H1 (cell line): ENCODE results near the gene TRAPPC12. TPM values are rescaled to one million over a fixed set of nuclear protein-coding genes. Genes with fewer than 3 reads are reported as not detected.

Source experiments
- BCL11A ChIP-seq, 2 experiments: IDR thresholded peaks; one replicate each; pipeline ENCODE4 v1.6.1; 2011; ENCODE audit warnings: low read depth in 2 of 2, low read length in 2 of 2, mild to moderate bottlenecking in 2 of 2
- BRCA1 ChIP-seq: IDR thresholded peaks from 2 replicates; pipeline ENCODE4 v1.6.1; 2012; ENCODE audit warnings: low read depth, low read length, improper control_type of control experiment
- CBX8 ChIP-seq: fragments of 300-800, 300-1000 bp; sonication (generic); IDR thresholded peaks from 2 replicates; pipeline ENCODE4 v1.7.1; 2016; ENCODE audit warnings: low read depth, low read length, borderline replicate concordance
- CHD7 ChIP-seq: fragments of 300-600 bp; sonication (generic); IDR thresholded peaks from 2 replicates; pipeline ENCODE4 v1.7.1; 2012; ENCODE audit warnings: low read length, moderate library complexity, mild to moderate bottlenecking, inconsistent platforms; ENCODE audit not compliant: insufficient replicate concordance
- CREB1 ChIP-seq: IDR thresholded peaks from 2 replicates; pipeline ENCODE4 v1.6.1; 2012; ENCODE audit warnings: inconsistent platforms
- EP300 ChIP-seq, 2 experiments: IDR thresholded peaks; 1 replicate in 1 of 2; 2 replicates in 1 of 2; pipeline ENCODE4 v1.6.1; 2011 to 2012; ENCODE audit warnings: low read depth in 2 of 2, low read length in 2 of 2, mild to moderate bottlenecking in 2 of 2, borderline replicate concordance in 1 of 2, inconsistent platforms in 1 of 2, moderate library complexity in 1 of 2
- JUN ChIP-seq: IDR thresholded peaks from 2 replicates; pipeline ENCODE4 v1.6.1; 2011; ENCODE audit warnings: low read depth, mild to moderate bottlenecking, improper control_type of control experiment, low read length
- KDM4A ChIP-seq: IDR thresholded peaks from one replicate; pipeline ENCODE4 v1.7.1; 2012; ENCODE audit warnings: low read depth, mild to moderate bottlenecking, moderate library complexity, low read length, inconsistent platforms; ENCODE audit not compliant: severe bottlenecking
- SP1 ChIP-seq: IDR thresholded peaks from 2 replicates; pipeline ENCODE4 v1.6.1; 2011; ENCODE audit warnings: low read depth, low read length
- SP2 ChIP-seq: IDR thresholded peaks from 2 replicates; pipeline ENCODE4 v1.6.1; 2012; ENCODE audit warnings: mild to moderate bottlenecking, low read length, inconsistent platforms
- polyA plus RNA-seq, 7 experiments: library from polyadenylated mRNA; depleted of rRNA in 3 of 7; stranded (reverse) in 5 of 7; unstranded in 2 of 7; fragments of >200 nt in 5 of 7; fragments of 200-250 nt in 2 of 7; gene quantifications; 1 replicate in 5 of 7; 2 replicates in 1 of 7; 4 replicates in 1 of 7; pipeline versions ENCODE4 v1.2.1 to v1.2.3, GENCODE V29; 2011 to 2013; ENCODE audit warnings: missing spikeins in 2 of 7, mixed read lengths in 2 of 7
- total RNA-seq: library from RNA; stranded (reverse); fragmentation: NEBNext Ultra II Directional; extraction: Animal tissue kit (Norgen Biotek cat#: 25700); gene quantifications from 2 replicates; pipeline ENCODE4 v1.2.1, GENCODE V29; 2021

TRAPPC12 gene
- total and polyA plus RNA-seq, 2 of the 8 experiments (the other 6 are each of a cell fraction or from before 2014, with no cell fraction given), result 35.0 to 67.3 TPM

DNA sequence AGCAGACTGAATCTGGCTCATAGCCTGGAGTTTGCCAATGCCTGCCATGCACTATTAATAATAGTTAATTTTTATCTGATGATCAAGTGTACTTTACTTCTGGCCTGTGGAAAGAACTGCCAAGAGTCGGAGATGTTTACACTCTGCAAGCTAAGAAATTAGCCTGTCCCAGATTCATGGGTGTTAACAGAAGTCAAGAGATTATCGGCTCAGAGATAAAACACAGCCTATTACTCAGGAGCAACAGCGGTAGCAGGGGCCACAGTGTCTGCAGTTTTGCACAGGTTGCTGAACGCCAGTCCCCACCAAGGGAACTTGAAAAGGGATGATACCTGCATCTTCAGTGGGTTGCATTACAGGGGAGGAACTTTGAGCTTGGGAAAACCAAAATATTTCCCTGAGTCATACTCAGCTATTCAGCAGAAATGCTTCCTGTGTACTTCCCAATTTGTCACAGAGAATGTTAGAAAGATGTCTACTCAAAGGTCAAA lies 144.1 kb downstream of the TRAPPC12 start (continued):
- no peak for TF ChIP-seq CHD7
- no peak for TF ChIP-seq BRCA1
- TF ChIP-seq KDM4A, result no peak
- no peak for TF ChIP-seq SP1
- TF ChIP-seq SP2, result no peak
- no peak for TF ChIP-seq EP300 (IDR thresholded peaks at IDR 0.05; ENCODE audit: borderline replicate concordance in 1 of 2, low read depth in 2 of 2, low read length in 2 of 2)
- TF ChIP-seq BCL11A (IDR thresholded peaks at IDR 0.05; ENCODE audit: low read depth in 2 of 2, low read length in 2 of 2), result no peak
- TF ChIP-seq CBX8, result no peak
- no peak for TF ChIP-seq JUN
- TF ChIP-seq CREB1, result no peak
